Fibroblast of lung (primary cell): ENCODE results near the gene CFAP161.

Experiments
- CTCF ChIP-seq, 2 donors: IDR thresholded peaks in 1 of 2; conservative IDR thresholded peaks in 1 of 2; 1 replicate in 1 of 2; 2 replicates in 1 of 2; pipeline ENCODE4 v1.5.1; 2011 to 2012; ENCODE audit warnings: low read length in 2 of 2, control low read depth in 1 of 2, inconsistent platforms in 1 of 2, low read depth in 1 of 2, mild to moderate bottlenecking in 1 of 2
- EZH2 ChIP-seq: IDR thresholded peaks from 2 replicates; pipeline ENCODE4 v1.5.1; 2012; ENCODE audit warnings: low read length, control low read depth, mild to moderate bottlenecking; ENCODE audit errors: missing control alignments

- TF ChIP-seq CTCF (conservative IDR thresholded peaks at IDR 0.05 in 1 of 2, IDR thresholded peaks at IDR 0.05 in 1 of 2; ENCODE audit: low read depth in 1 of 2, low read length in 2 of 2) = no peak
- TF ChIP-seq EZH2 = no peak
These were observed 12.4 kb downstream of the CFAP161 start for GRCh38 chr15:81146466-81146865.
